H9 (cell line): ENCODE results near the gene MYL9. TPM values are rescaled to one million over a fixed set of nuclear protein-coding genes. Genes with fewer than 3 reads are reported as not detected.

Experiments used
- DNase-seq: peaks from one replicate; pipeline ENCODE4 v3.0.0-alpha.2; 2017
- H2AFZ ChIP-seq: one replicate; pipeline ENCODE4 v1.6.1; 2013; ENCODE audit warnings: mild to moderate bottlenecking, low read length, control low read depth, moderate library complexity
- H2AK5ac ChIP-seq: 2 replicates; pipeline ENCODE4 v1.6.1; 2013; ENCODE audit warnings: low read length, control low read depth, mixed read lengths; ENCODE audit not compliant: insufficient read length
- H2BK120ac ChIP-seq: one replicate; pipeline ENCODE4 v1.6.1; 2013; ENCODE audit warnings: low read depth, mild to moderate bottlenecking, low read length, control low read depth, inconsistent platforms; ENCODE audit not compliant: poor library complexity, severe bottlenecking
- H2BK12ac ChIP-seq: 2 replicates; pipeline ENCODE4 v1.6.1; 2013; ENCODE audit warnings: low read length, control low read depth, mixed read lengths, low read depth; ENCODE audit not compliant: insufficient read length
- H2BK15ac ChIP-seq: 2 replicates; pipeline ENCODE4 v1.6.1; 2013; ENCODE audit warnings: low read depth, low read length, control low read depth
- H2BK20ac ChIP-seq: one replicate; pipeline ENCODE4 v1.6.1; 2013; ENCODE audit warnings: low read depth, mild to moderate bottlenecking, low read length, control low read depth, inconsistent platforms; ENCODE audit not compliant: poor library complexity, severe bottlenecking
- H2BK5ac ChIP-seq: 2 replicates; pipeline ENCODE4 v1.6.1; 2013; ENCODE audit warnings: low read length, control low read depth, mixed read lengths; ENCODE audit not compliant: insufficient read length
- H3K14ac ChIP-seq: 2 replicates; pipeline ENCODE4 v1.6.1; 2013; ENCODE audit warnings: low read length, control low read depth; ENCODE audit not compliant: insufficient read depth
- H3K18ac ChIP-seq: 2 replicates; pipeline ENCODE4 v1.6.1; 2013; ENCODE audit warnings: low read depth, mild to moderate bottlenecking, mixed read lengths, low read length, control low read depth; ENCODE audit not compliant: insufficient read length
- H3K23ac ChIP-seq: 2 replicates; pipeline ENCODE4 v1.6.1; 2013; ENCODE audit warnings: low read length, control low read depth, mixed read lengths, low read depth; ENCODE audit not compliant: insufficient read length
- H3K23me2 ChIP-seq: 2 replicates; pipeline ENCODE4 v1.6.1; 2013; ENCODE audit warnings: low read depth, mild to moderate bottlenecking, mixed read lengths, low read length, control low read depth; ENCODE audit not compliant: insufficient read length, poor library complexity, severe bottlenecking
- H3K27ac ChIP-seq: 2 replicates; pipeline ENCODE4 v1.5.1; 2013; ENCODE audit warnings: low read length, control low read depth, mixed read lengths, low read depth; ENCODE audit not compliant: insufficient read length
- H3K27me3 ChIP-seq: 2 replicates; pipeline ENCODE4 v1.6.1; 2013; ENCODE audit warnings: low read length, control low read depth, inconsistent platforms; ENCODE audit not compliant: insufficient read depth
- H3K4ac ChIP-seq: 2 replicates; pipeline ENCODE4 v1.6.1; 2013; ENCODE audit warnings: low read depth, mild to moderate bottlenecking, control low read depth, inconsistent platforms, low read length, moderate library complexity
- H3K4me1 ChIP-seq: 2 replicates; pipeline ENCODE4 v1.6.1; 2013; ENCODE audit warnings: low read length, control low read depth, inconsistent platforms; ENCODE audit not compliant: insufficient read depth
- H3K4me2 ChIP-seq: 2 replicates; pipeline ENCODE4 v1.6.1; 2013; ENCODE audit warnings: low read length, control low read depth, mixed read lengths; ENCODE audit not compliant: insufficient read length, insufficient read depth
- H3K56ac ChIP-seq: 2 replicates; pipeline ENCODE4 v1.6.1; 2013; ENCODE audit warnings: low read depth, mild to moderate bottlenecking, mixed read lengths, low read length, control low read depth; ENCODE audit not compliant: insufficient read length
- H3K79me1 ChIP-seq: 2 replicates; pipeline ENCODE4 v1.6.1; 2013; ENCODE audit warnings: low read depth, mild to moderate bottlenecking, moderate library complexity, low read length, control low read depth, inconsistent platforms; ENCODE audit not compliant: insufficient read depth, poor library complexity, severe bottlenecking
- H3K79me2 ChIP-seq: 2 replicates; pipeline ENCODE4 v1.6.1; 2013; ENCODE audit warnings: low read length, control low read depth, inconsistent platforms; ENCODE audit not compliant: insufficient read depth
- H3K9ac ChIP-seq: 2 replicates; pipeline ENCODE4 v1.6.1; 2013; ENCODE audit warnings: low read length, control low read depth, mixed read lengths; ENCODE audit not compliant: insufficient read length; ENCODE audit errors: extremely low read depth
- H3K9me3 ChIP-seq: one replicate; pipeline ENCODE4 v1.6.1; 2013; ENCODE audit warnings: low read depth, low read length, inconsistent platforms; ENCODE audit not compliant: control insufficient read depth
- H3T11ph ChIP-seq: one replicate; pipeline ENCODE4 v1.6.1; 2013; ENCODE audit warnings: mild to moderate bottlenecking, low read length, control low read depth, inconsistent platforms
- H4K20me1 ChIP-seq: one replicate; pipeline ENCODE4 v1.6.1; 2013; ENCODE audit not compliant: control insufficient read depth, insufficient read length, insufficient read depth
- H4K5ac ChIP-seq: 2 replicates; pipeline ENCODE4 v1.6.1; 2013; ENCODE audit warnings: low read depth, mild to moderate bottlenecking, mixed read lengths, low read length, control low read depth; ENCODE audit not compliant: insufficient read length
- H4K8ac ChIP-seq: replicated peaks from 2 replicates; pipeline ENCODE4 v1.6.1; 2013; ENCODE audit warnings: low read length, control low read depth, mixed read lengths, low read depth; ENCODE audit not compliant: insufficient read length
- H4K91ac ChIP-seq: 2 replicates; pipeline ENCODE4 v1.6.1; 2013; ENCODE audit warnings: low read depth, mild to moderate bottlenecking, moderate library complexity, mixed read lengths, low read length, control low read depth; ENCODE audit not compliant: insufficient read length
- H3K27ac Mint-ChIP-seq, 3 experiments: 2 replicates in 2 of 3; 3 replicates in 1 of 3; pipeline ENCODE4 v1.8.0; 2020 to 2021; ENCODE audit warnings: mixed read lengths in 3 of 3, mild to moderate bottlenecking in 1 of 3, moderate library complexity in 1 of 3
- H3K27me3 Mint-ChIP-seq: 2 replicates; pipeline ENCODE4 v1.8.0; 2021; ENCODE audit warnings: low read depth, mild to moderate bottlenecking, moderate library complexity, mixed read lengths
- H3K36me3 Mint-ChIP-seq, 3 experiments: 2 replicates in 2 of 3; 3 replicates in 1 of 3; pipeline ENCODE4 v1.8.0; 2020 to 2021; ENCODE audit warnings: low read depth in 3 of 3, mixed read lengths in 3 of 3; ENCODE audit not compliant: insufficient read depth in 1 of 3
- H3K4me1 Mint-ChIP-seq, 2 experiments: 2 replicates each; pipeline ENCODE4 v1.8.0; 2020; ENCODE audit warnings: mixed read lengths in 2 of 2
- H3K4me3 Mint-ChIP-seq, 2 experiments: 2 replicates in 1 of 2; 3 replicates in 1 of 2; pipeline ENCODE4 v1.8.0; 2020 to 2021; ENCODE audit warnings: mild to moderate bottlenecking in 2 of 2, mixed read lengths in 2 of 2, moderate library complexity in 1 of 2
- H3K9me3 Mint-ChIP-seq, 2 experiments: 2 replicates in 1 of 2; 3 replicates in 1 of 2; pipeline ENCODE4 v1.8.0; 2020; ENCODE audit warnings: mild to moderate bottlenecking in 2 of 2, mixed read lengths in 2 of 2, moderate library complexity in 1 of 2
- WGBS: extraction: QIAGEN DNeasy Blood & Tissue Kit; methylation state at CpG from one replicate; pipeline ENCODE4 v1.1.7; 2013; ENCODE audit warnings: missing lambda C conversion rate, low lambda C conversion rate, mixed read lengths; ENCODE audit not compliant: insufficient read length; ENCODE audit errors: extremely low coverage; 5-methylcytosine and 5-hydroxymethylcytosine counted together
- total RNA-seq: library from RNA; stranded (reverse); gene quantifications from 2 replicates; pipeline ENCODE4 v1.2.1, GENCODE V29; 2021
- TF ChIP-seq, protein P1 (sequence below): fragments of 200-600 bp; sonication (generic); conservative IDR thresholded peaks from 3 replicates; pipeline ENCODE4 v1.8.0; 2021; ENCODE audit warnings: antibody characterized with exemption, mild to moderate bottlenecking

Gene MYL9
- total RNA-seq, 1 experiment from 2014 or later: 218 TPM

GRCh38 chr20:36544134-36545018, 3.1 kb downstream of the MYL9 start:
- H3K4me2 ChIP-seq: no peak overlapping the region
- no peak overlapping the region for H3K56ac ChIP-seq
- H4K91ac ChIP-seq: no peak overlapping the region
- H3K4ac ChIP-seq: no peak overlapping the region
- no peak overlapping the region for H3K4me3 Mint-ChIP-seq
- no peaks in the 10 kb centered on the region; the same call in 1 of the 2 replicates for H3K4me1 ChIP-seq
- no peaks in the 10 kb centered on the region for H3K23me2 ChIP-seq
- no peaks in the 10 kb centered on the region for H3K27me3 Mint-ChIP-seq
- no peak overlapping the region for H2BK20ac ChIP-seq
- H2BK120ac ChIP-seq: no peak overlapping the region
- H2BK5ac ChIP-seq: no peak overlapping the region
- H3K27ac Mint-ChIP-seq: peak overlapping the region; percentile 6 to 90 (median 69); a peak in 2 of 7 replicates
- TF ChIP-seq, protein P1, sequence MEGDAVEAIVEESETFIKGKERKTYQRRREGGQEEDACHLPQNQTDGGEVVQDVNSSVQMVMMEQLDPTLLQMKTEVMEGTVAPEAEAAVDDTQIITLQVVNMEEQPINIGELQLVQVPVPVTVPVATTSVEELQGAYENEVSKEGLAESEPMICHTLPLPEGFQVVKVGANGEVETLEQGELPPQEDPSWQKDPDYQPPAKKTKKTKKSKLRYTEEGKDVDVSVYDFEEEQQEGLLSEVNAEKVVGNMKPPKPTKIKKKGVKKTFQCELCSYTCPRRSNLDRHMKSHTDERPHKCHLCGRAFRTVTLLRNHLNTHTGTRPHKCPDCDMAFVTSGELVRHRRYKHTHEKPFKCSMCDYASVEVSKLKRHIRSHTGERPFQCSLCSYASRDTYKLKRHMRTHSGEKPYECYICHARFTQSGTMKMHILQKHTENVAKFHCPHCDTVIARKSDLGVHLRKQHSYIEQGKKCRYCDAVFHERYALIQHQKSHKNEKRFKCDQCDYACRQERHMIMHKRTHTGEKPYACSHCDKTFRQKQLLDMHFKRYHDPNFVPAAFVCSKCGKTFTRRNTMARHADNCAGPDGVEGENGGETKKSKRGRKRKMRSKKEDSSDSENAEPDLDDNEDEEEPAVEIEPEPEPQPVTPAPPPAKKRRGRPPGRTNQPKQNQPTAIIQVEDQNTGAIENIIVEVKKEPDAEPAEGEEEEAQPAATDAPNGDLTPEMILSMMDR: no peak
- no peak overlapping the region for H3K18ac ChIP-seq
- H4K5ac ChIP-seq: no peak overlapping the region
- no peaks in the 10 kb centered on the region for H3K9me3 Mint-ChIP-seq
- no peak overlapping the region for H3K14ac ChIP-seq
- no peak overlapping the region for H3K27ac ChIP-seq
- no peak overlapping the region for H3K9ac ChIP-seq
- no peak overlapping the region for H2BK12ac ChIP-seq
- H3K79me1 ChIP-seq: no peaks in the 10 kb centered on the region
- peaks cover 3% of the 10 kb centered on the region for H4K20me1 ChIP-seq
- WGBS: no CpG with 5 or more reads among the region's 15 CpGs
- H2AK5ac ChIP-seq: no peak overlapping the region
- no peak for DNase-seq
- H3K9me3 ChIP-seq: no peaks in the 10 kb centered on the region
- no peak overlapping the region for H3K23ac ChIP-seq
- H2BK15ac ChIP-seq: no peak overlapping the region
- H3K79me2 ChIP-seq: no peaks in the 10 kb centered on the region; the same call in 1 of the 2 replicates
- no peaks in the 10 kb centered on the region for H3K27me3 ChIP-seq
- H4K8ac ChIP-seq: no peak overlapping the region
- peaks cover 36 to 37% of the 10 kb centered on the region in 2 experiments for H3K4me1 Mint-ChIP-seq
- H2AFZ ChIP-seq: no peak overlapping the region
- no peak overlapping the region for H3T11ph ChIP-seq
- H3K36me3 Mint-ChIP-seq: peaks cover 13 to 36% (median 22%) of the 10 kb centered on the region in 3 experiments; a peak in 6 of 7 replicates
